HG02840 (cell line): ENCODE data around the gene SLC22A14.
"Not testable (repeated sequence)": the region's sequence is repeated elsewhere in the genome, so short reads cannot be mapped to it uniquely, and the experiment has no call there.

Source experiments
- ATAC-seq: cut with Tn5 transposase; IDR thresholded peaks from one replicate; pipeline ENCODE4 v1.9.1; 2021; ENCODE audit warnings: mild to moderate bottlenecking, moderate library complexity, moderate number of reproducible peaks; ENCODE audit not compliant: unreplicated experiment, low FRiP score

The SLC22A14 gene

DNA sequence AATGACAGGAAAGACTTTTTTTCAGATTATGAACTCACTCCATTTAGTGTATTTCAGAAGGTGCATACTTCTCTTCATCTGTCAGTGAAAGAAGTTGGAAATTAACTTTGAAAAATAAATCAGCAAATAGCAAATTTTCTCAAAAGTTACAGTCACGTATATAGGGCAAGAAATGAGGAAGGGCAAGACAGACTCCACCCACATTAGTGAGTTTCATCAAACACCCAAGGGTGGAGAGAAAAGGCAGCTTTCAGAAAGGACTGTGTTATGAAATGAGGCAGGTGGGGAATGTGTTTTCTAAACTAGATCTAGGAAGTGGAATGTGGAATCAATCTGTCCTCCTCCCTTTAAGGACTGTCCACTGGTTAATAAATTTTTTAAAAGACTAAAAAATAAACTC, 13.6 kb upstream of the SLC22A14 start:
- no peak for ATAC-seq

GRCh38 chr3:38270606-38271005, 11.5 kb upstream of the SLC22A14 start:
- no peak for ATAC-seq

GRCh38 chr3:38271553-38271952, 10.5 kb upstream of the SLC22A14 start:
- no peak for ATAC-seq

DNA sequence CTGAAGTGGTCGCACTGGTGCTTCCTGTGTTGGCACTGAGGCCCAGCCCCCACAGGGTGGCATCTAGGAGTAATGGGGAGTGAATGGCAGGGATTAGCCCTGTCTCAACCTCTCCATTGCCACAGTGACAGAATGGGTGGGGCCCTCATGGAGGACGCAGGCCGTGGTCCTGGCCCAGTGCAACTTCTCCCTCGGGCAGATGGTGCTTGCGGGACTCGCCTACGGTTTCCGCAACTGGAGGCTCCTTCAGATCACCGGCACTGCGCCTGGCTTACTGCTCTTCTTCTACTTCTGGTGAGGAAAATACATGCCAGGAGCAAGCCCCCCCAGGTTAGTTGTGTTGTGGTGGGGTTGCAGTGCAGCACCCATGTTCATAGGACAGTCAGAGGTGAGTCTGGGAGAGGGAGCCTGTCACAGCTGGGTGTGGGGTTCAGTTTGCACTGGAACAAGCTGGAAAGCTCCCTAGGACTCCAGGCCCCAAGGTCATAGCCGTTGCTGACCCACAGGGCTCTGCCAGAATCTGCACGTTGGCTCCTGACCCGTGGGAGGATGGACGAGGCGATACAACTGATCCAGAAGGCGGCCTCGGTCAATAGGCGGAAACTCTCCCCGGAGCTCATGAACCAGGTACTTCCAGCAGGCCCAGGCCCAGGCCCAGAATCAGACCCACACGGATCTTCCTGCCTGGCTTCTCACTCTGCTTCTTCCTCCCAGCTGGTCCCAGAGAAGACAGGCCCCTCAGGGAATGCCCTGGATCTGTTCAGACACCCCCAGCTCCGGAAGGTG, 7.0 kb upstream of the SLC22A14 start:
- no peak for ATAC-seq

DNA sequence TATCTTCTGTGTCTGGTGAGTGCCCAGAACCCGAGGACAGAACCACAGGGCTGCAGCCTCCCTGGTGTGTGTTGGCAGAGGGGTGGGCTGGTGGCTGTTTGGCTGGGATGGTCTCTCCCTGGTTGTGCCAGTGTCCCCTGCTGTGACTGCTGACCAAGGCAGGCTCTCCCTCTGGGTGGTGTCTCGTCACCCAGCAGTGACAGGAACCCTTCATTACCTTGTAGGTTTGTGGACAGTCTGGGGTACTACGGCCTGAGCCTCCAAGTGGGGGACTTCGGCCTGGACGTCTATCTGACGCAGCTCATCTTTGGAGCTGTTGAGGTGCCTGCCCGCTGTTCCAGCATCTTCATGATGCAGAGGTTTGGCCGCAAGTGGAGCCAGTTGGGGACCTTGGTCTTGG, 6.4 kb upstream of the SLC22A14 start:
- ATAC-seq, result no peak

GRCh38 chr3:38276081-38276916, 5.8 kb upstream of the SLC22A14 start:
- no peak for ATAC-seq

- no peak for ATAC-seq
Measured at GRCh38 chr3:38276917-38277630, 5.0 kb upstream of the SLC22A14 start.

DNA sequence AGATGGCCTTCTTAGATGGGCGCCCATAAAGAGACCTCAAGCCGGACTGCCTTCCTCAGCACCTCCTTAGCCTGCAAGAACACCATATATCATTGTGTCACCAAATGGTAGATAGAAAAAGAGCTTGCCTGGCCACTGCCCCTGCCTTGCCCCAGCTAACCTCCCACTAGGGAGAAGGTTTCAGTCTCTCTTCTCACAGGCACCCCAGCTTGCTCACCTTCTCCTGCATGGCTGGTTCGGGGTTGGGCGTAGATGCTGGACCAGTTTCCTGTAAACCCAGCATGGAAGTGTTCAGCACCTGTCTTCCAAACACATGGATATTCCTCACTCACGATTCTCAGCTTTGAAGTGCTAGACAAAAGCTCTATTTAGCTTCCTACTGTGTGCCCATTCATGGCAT, 3.3 kb upstream of the SLC22A14 start:
- ATAC-seq, result no peak

DNA sequence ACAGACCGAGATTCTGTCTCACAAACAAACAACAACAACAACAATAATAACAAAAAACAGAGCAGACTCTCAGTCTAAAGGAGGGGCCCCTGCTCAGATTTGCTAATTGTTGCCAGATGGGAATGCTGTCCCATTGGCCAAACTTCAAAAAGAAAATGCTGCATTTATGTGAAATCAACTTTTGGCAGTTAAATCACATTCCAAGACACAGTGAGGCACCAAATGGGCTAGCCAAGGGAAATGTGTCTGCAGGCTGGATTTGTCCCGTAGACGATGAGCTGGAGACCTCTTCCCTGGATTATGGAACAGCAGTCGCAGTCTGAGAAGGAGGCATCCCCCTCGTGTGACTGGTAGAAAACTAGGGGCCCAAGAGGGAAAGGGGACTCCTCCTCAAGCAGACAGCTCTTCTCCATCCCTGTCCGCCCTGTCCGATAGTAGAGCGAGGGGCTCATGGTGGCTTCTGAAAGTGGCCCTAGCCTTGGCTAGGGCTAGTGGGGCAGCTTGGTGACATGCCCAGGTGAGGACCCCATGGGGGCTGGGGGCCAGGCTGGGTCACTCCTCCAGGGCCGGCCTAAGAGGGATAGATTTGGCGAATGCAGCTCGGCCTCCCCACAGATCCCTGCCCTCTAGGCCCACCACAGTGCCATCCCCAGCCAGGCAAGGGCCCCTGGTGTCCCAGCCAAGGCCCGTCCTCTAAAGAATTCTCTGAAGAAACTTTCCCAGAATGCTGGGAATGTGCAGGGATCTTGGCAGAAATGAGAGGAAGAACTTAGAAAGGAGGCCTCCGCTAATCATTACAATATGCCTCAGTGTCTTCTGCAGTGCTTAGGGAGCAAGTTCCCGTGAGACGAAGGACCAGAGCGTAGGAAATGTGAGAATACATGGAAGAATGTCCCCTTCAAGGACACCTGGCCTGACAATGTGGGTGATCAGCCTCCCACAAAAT, 2.0 kb downstream of the SLC22A14 start:
- ATAC-seq, result no peak

- ATAC-seq, result no peak
Measured at GRCh38 chr3:38284756-38285150, 2.7 kb downstream of the SLC22A14 start.

- ATAC-seq, result not testable (repeated sequence)
Measured at GRCh38 chr3:38289286-38290217, 7.5 kb downstream of the SLC22A14 start.

DNA sequence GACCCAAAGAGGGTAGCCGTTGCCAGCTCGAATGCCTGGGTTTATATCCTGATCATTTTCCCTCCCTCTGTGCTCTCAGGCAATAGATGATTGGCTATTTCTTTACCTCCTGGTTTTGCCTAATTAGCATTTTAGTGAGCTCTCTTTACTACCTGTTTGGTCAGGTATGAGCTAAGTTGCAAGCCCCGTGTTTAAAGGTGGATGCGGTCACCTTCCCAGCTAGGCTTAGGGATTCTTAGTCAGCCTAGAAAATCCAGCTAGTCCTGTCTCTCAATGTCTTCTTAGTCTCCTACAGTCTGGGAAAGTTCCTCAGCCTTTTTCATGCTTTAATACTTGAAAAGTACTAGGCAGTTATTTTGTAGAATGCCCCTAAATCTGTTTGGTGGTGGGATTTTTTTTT, 15.0 kb downstream of the SLC22A14 start:
- ATAC-seq, result not testable (repeated sequence)

DNA sequence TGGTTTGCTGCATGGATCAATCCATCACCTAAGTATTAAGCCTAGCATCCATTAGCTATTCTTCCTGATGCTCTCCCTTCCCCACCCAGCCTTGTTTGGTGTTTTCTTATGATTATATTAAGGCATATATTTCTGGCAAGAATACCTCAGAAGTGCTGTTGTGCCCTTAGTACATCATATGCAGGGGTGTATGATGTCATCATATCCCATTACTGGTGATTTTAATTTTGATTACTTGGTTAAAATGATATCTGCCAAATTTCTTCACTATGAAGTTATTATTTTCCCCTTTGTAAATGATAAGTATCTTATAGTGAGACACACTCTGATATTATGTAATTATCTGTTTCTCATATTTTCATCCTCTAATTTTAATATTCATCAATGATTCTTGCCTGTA, 15.4 kb downstream of the SLC22A14 start:
- ATAC-seq, result no peak

DNA sequence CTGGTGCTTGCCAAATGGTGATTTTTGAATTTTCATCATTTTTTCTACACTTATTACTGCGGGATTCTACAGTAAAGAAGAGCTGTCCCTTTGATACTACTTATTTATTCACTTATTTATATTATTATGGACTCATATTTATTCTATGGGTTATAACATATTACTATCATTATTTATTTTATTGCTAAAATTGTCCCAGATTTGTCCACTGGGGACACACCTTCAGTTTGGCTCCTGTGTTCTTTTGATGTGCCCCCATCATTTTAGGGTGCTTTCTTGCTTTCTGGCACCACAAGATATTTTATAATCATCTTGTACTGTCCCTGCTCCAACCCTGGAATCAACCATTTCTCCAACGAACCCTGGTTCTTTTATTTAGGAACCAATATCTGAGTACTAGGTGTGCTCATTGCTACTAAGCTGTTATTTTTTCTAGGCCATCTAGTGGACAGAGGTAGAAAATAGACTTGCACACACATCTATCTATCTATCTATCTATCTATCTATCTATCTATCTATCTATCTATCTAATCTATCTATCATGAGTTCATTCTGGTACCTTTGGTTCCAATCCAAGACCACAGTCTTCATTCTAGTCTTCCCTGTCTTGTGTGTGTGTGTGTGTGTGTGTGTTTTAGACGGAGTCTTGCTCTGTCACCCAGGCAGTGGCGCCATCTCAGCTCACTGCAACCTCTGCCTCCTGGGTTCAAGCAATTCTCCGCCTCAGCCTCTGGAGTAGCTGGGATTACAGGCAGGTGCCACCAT, 16.0 kb downstream of the SLC22A14 start:
- ATAC-seq, result no peak

DNA sequence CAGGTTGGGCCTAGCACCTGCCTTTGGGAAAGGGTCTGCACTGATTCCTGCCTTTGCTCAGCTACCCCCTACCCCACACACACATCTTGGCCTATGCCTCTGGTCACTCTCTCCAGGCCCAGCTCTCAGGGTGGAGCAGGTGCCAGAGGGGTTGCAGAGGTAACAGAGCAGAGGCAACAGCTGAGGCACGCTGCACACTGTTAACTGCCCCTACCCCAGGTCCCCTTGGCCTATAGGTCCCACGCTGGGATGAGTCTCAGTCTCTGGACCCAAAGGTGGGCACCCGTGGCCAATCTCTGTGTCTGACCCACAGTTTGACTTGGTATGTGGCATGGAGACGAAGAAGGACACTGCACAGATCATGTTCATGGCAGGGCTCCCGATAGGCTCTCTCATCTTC, 24.8 kb downstream of the SLC22A14 start:
- ATAC-seq, result no peak

GRCh38 chr3:38307599-38307998, 25.5 kb downstream of the SLC22A14 start:
- no peak for ATAC-seq

GRCh38 chr3:38308456-38308855, 26.4 kb downstream of the SLC22A14 start:
- no peak for ATAC-seq

DNA sequence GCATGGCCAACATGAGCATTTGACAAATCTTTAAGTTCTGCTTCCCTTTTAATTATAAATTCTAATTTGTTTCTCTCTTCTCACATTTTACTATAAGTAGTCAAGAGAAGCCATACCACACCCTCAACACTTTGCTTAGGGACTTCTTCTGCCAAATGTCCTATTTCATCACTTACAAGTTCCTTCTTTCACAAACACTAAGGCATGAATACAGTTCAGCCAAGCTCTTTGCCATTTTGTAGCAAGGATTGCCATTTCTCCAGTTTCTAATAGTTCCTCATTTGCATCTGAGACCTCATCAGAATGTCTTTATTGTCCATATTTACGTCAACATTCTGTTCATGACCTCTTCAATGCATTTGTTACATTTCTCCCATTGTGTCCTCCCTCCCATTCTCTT, 29.4 kb downstream of the SLC22A14 start:
- no peak for ATAC-seq
